GM19023 (cell line): ENCODE measurements around the gene HMGCL.
"Not testable (repeated sequence)": the region's sequence is repeated elsewhere in the genome, so short reads cannot be mapped to it uniquely, and the experiment has no call there.

Source experiments
- ATAC-seq: cut with Tn5 transposase; IDR thresholded peaks from one replicate; pipeline ENCODE4 v1.9.1; 2021; ENCODE audit warnings: mild to moderate bottlenecking, moderate library complexity; ENCODE audit not compliant: unreplicated experiment

HMGCL gene

DNA sequence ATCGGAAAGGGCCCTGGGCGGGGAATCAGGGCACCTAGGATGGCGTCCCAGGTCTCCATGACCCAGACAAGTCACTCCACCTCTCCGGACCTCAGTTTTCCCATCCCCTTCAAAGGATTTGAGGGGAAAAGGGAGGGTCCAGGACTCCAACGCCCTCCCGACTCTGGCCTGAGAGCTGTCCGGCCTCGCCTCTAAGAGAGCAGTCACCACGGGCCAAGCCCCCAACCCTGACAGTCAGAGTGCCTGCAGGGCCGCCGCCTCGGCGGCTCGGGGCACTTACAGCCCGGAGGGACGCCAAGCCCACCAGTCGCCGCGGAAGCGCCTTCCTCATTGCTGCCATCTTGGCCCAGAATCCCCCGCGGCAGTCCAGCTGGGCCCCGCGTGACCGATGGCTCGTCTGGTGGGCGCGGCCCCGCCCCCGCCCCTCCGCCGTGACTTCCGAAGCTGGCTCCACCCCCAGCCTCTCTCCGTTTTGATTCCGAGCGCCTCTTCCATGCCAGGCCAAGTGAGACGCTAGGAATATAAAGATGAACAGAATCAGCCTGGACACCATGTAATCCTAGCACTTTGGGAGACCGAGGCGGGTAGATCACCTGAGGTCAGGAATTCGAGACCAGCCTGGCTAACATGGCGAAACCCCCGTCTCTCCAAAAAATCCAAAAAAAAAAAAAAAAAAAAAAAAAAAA lies at the start of gene HMGCL:
Gene HMGCL, minus strand, starts transcription at position 354 of the 686 bp plus-strand sequence. Its CDS starts 14 bp downstream, at position 340.
- ATAC-seq, result peak; percentile 68

DNA sequence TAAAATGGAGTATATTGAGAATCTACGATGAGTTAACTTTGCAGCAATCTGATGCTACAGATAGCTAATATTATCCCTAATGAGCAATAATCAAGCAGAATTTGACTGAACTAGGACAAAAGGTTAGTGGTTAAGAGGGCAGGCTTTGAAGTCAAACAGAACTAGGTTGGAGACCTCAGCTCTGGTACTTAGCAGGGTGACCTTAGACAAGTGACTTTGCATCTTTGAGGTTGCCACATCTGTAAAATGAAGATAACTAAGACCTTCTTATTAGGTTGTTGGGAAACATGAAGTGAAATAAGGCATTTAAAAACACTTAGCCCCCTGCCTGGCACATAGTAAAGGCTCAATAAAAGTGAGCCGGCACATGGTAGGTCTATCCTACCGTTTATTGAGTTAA lies 47.2 kb upstream of the HMGCL start:
- ATAC-seq, result no peak

DNA sequence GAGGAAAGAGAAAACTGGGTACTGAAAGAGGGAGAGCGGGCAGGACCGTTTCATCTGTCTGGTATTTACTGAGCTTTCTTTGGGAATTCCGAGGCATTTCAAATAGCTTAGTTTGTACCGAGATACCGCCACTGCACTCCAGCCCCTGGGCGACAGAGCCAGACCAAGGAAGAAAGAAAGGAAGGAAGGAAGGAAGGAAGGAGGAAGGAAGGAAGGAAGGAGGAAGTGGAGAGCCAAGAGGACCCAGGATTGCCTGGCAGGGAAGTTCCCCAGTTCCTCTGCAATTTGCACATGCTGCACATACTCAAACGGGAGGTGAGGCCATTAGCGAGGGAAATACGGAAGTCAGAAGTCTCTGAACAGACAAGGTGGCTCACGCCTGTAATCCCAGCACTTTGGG lies 43.8 kb upstream of the HMGCL start:
- no peak for ATAC-seq

DNA sequence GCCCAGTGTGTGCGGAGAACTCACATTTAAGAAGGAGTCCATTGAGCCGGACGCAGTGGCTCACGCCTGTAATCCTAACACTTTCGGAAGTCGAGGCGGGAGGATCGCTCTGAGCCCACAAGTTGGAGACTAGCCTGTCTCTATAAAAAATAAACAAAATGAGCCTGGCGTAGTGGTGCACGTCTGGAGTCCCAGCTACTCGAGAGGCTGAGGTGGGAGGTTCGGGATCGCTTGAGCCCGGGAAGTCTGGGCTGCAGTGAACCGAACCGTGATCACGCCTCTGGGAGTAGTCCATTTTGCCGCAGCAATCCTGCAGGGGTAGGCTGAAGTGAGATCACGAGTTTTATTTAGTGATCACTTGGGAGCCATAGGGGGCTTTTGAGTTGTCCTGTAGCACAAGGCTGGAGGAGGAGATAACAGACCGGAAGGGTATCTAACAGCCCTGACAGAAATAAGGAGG lies 43.4 kb upstream of the HMGCL start:
- no peak for ATAC-seq

DNA sequence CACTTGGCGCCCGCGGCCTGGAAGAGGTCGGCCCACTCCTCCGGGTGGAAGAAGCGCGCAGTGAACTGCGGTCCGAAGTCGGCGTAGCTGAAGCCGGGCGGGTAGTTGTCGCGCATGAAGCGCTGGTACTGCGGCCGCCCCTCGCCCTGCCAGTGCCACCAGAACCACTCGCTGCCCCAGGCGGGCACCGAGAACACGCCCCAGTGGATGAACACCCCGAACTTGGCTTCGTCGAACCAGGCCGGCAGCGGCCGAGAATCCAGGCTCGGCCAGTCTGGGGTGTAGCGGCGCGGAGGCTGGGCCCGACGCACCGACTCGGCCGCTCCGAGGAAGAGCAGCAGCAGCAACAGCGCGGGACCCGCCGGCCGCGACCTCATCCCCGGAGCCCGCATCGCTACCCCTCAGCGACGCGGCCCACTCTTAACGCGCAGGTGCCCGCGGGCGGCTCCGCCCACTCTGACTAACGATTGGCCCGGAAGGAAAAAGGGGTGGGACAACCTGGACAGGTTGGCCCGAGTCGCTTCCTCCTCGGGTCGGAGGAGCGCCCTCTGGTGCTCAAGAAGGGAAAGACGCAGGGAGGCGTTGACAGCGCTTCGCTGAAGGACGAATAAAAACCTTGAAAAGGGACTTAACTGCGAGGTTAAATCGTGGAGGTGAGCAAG lies 42.8 kb upstream of the HMGCL start, which contains the start of gene FUCA1:
Gene FUCA1, minus strand, starts transcription at position 396 of the 662 bp plus-strand sequence. Its CDS starts 4 bp downstream, at position 392.
- peak; percentile 90 for ATAC-seq

DNA sequence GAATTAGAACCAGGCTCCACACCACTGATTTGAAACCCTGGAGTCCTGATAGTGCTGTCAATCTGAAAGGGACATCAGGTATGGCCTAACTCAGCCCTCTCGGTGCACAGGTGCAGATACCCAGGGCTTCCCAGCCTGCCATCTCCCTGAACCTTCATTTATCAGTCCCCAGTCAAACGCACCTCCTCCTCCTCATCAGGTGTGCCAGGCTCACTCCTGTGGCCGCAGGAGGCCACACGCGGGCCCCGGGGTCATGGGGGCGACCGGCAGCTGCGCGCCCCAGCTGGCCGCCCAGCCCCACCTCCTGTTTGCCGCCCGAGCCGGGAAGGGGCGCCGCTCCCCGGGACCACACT lies 42.3 kb upstream of the HMGCL start:
- ATAC-seq, result no peak

DNA sequence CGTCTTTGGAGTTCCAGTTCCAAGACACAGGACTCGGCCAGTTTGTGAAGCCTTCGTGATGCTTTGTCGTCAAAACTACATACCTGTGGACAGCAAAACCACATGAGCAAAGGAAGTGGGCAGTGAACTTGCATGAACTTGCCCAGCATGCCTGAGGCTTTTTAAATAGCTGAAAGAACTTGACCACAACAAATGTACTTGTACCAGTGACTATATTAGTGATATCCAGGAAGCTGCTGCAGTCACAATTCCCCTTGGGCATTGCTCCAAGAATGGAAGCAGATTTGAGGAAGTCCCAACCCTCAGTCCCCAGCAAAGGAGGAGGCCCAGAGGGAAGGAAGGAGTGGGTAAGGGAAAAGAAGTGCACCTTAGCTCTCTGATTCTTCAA lies 40.3 kb upstream of the HMGCL start:
- no peak for ATAC-seq

DNA sequence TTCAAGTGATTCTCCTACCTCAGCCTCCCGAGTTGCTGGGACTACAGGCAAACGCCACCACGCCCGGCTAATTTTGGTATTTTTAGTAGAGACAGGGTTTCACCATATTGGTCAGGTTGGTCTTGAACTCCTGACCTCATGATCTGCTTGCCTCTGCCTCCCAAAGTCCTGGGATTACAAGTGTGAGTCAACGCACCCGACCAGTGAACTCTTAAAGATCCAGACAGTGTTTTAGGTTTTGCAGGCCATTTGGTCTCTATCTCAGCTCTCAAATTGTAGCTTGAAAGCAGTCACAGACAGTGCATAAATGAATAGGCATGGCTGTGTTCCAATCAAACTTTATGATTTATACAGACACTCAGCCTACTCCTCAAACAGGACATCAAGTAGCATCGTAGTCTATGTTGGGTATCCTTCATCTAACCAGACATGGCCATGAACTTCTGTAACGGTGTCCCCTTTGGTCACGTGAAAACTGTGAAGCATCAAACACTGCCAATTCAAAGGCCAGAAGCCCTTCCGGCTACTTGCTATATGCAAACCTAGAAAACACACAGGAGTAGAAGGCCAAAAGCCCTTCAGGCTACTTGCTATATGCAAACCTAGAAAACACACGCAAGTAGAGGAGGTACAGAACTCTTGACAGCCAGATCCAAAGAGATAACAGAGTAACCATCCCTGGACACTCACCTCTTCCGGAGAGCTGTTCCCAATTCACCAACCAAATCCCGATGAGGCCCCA lies 39.7 kb upstream of the HMGCL start:
- ATAC-seq, result no peak

DNA sequence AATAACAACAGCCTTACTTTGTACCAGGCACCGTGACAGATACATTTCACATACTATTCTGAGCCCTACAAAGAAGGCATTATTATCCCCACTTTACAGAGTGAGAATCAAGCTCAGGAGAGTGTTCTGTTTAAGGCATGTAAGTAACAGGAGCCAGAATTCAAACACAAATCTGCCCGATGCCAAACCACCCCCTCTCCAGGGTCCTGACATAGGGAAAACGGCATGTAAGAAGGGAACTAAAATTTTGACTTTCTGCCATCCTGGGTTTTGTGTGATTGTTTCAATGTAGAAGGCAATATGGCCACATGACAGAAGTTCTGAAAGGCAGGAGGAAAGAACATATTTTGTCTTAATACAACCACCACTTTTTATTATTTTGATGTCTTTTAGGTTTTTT lies 37.4 kb upstream of the HMGCL start:
- ATAC-seq, result no peak

DNA sequence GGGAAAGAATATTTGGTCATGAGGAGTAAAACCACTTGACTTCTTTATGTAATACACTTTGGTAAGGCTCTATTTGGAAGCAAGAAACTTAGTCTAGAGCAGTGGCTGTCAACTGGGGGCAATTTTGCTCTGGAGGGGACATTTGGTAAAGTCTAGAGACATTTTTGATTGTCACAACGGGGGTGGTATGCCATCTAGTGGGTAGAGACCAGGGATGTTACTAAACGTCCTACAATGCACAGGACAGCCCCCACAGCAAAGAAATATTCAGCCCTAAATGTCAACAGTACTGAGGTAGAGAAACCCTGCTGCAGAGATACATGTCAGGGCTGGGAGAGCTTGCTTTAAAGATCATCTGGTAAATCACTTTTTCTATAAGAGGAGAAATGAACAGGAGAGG lies 29.3 kb upstream of the HMGCL start:
- no peak for ATAC-seq

DNA sequence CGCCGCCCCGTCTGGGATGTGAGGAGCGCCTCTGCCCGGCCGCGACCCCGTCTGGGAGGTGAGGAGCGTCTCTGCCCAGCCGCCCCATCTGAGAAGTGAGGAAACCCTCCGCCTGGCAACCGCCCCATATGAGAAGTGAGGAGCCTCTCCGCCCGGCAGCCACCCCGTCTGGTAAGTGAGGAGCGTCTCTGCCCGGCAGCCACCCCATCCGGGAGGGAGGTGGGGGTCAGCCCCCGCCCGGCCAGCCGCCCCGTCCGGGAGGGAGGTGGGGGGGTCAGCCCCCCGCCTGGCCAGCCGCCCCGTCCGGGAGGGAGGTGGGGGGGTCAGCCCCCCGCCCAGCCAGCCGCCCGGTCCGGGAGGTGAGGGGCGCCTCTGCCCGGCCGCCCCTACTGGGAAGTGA lies 27.9 kb upstream of the HMGCL start:
- not testable (repeated sequence) for ATAC-seq

DNA sequence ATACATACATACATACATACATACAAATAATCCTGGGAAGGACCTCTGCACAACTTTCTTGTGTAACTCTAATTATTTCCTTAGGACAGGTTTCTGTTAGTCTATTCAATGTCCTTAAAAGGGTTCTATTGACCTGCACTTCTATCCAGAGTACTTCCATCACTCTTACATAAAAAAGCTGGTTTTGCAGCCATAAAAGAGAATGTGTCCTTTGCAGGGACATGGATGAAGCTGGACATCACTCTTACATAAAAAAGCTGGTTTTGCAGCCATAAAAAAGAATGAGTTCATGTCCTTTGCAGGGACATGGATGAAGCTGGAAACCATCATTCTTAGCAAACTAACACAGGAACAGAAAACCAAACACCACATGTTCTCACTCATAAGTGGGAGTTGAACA lies 26.2 kb upstream of the HMGCL start:
- ATAC-seq, result not testable (repeated sequence)

DNA sequence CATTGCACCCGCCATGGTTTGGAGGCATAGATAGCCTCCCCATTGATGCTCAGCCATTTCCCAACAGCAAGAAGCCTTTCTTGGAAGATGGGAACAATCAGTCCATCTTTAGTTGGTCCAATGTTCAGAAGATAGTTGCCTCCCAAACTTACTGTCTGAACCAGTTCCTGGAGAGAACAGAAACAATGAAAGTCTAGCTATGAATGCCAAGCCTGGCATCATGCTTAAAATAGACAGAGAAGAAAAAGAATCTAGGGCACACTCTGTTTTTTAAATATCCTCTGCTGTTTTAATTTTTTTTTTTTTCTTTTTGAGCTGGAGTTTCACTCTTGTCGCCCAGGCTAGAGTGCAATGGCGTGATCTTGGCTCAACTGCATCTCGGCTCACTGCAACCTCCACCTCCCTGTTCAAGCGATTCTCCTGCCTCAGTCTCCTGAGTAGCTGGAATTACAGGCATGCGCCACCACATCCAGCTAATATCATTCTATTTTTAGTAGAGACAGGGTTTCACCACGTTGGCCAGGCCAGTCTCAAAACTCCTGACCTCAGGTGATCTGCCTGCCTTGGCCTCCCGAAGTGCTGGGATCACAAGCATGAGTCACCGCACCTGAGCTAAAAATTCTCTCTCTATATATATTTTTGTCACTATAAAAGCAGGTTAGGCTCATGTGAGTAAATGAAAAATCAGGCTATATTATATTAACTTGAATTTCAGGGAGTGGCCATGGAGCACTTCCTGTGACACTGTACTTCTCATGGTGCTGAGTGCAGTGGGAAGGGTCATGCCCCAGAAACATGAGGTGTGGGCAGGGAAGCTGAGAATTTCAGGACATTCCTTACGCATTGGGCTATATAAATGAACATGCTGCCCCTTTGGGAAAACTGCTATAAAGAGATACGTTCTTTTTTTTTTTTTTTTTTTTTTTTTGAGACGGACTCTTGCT lies 23.7 kb upstream of the HMGCL start:
- no peak for ATAC-seq

DNA sequence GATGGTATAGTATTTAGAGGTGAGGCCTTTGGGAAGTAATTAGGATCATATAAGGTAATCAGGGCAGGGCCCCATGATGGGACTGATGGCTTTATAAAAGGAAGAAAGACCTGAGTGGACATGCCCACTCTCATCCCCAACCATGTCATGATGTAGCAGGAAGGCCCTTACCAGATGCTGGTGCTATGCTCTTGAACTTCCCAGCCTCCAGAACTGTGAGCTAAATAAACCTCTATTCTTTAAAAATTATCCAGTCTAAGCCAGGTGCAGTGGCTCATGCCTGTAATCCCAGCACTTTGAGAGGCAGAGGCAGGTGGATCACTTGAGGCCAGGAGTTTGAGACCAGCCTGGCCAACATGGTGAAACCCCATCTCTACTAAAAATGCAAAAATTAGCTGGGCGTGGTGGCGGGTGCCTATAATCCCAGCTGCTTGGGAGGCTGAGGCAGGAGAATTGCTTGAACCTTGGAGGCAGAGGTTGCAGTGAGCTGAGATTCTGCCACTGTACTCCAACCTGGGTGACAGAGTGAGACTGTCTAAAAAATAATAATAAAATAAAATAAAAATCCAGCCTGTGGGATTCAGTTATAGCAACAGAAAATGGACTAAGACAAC lies 22.4 kb upstream of the HMGCL start:
- ATAC-seq, result not testable (repeated sequence)

DNA sequence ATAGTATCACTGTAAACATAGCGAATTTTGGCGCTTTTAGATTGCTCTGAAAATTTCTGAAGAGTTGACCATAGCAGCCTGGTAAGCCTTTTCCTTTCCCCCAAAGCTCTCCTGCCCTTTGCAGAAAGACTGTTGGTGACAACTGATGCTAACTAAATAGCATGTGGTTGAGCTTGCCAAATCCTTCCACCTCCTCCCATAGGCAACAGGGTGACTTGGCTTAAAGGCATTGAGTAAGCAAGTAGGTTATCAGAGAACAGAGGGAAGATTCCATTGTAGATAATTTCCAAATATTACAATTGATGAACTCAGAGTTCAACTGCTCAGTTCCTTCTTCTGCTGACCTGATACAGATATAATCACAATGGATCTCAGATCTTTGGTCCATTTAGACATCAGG lies 19.9 kb upstream of the HMGCL start:
- ATAC-seq, result no peak

DNA sequence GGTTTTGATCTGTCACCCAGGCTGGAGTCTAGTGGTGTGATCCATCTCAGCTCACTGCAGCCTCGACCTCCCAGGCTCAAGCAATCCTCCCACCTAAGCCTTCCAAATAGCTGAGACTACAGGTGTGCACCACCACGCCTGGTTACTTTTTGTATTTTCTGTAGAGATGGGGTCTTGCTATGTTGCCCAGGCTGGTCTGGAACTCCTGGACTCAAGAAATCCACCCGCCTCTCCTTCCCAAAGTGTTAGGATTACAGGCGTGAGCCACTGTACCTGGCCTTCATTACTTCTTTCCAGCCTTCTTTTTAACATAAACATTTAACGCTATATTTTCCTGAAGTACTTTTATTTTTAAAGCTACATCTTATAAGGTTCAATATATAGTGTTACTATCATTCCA lies 18.4 kb upstream of the HMGCL start:
- ATAC-seq, result no peak

DNA sequence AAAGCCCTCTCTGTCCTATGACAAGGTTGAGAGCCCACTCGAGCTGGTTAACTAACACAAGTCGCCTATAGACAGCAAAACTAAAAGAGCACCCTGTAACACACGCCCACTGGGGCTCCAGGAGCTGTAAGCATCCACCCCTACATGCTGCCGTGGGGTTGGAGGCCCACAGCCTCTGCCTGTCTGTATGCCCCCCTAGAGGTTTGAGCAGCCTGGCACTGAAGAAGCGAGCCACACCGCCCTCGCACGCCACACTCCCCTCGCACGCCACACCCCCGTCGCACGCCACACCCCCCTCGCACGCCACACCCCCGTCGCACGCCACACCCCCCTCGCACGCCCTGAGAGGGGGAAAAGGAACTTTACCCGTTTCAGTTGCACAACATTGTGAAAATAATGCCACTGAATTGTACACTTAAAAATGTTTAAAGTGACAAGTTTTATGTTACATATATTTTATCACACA lies 13.2 kb upstream of the HMGCL start:
- ATAC-seq, result peak; percentile 63

DNA sequence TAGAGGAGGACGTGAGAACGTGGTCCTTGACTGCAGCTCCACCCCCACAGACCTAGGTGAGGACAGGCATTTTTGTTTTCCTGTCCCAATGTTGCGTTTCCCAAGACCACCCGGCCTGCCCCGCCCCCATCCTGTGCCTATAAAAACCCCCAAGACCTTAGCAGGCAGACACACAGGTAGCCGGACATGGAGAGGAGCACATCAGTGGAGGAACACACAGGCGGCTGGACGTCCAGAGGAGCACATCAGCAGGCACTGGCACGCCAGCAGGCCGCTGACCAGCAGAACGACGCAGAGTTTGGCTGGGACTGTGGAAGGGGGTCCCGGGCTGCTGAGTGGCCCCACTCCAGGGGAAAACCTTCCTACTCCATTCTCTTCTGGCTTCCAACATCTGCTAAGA lies 12.7 kb upstream of the HMGCL start:
- no peak for ATAC-seq

DNA sequence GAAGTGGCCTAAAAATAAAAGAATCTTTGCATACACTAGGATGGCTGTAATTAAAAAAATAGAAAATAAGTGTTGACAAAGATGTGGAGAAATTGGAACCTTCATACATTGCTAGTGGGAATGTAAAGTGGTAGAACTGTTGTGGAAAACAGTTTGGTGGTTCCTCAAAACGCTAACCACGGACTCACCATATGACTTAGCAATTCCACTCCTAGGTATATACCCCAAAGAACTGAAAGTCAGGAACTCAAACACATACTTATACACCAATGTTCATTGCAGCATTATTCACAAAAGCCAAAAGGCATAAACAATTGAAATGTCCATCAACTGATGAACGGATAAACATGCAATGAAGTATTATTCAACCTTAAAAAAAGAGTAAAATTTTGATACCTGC lies 10.8 kb upstream of the HMGCL start:
- no peak for ATAC-seq

DNA sequence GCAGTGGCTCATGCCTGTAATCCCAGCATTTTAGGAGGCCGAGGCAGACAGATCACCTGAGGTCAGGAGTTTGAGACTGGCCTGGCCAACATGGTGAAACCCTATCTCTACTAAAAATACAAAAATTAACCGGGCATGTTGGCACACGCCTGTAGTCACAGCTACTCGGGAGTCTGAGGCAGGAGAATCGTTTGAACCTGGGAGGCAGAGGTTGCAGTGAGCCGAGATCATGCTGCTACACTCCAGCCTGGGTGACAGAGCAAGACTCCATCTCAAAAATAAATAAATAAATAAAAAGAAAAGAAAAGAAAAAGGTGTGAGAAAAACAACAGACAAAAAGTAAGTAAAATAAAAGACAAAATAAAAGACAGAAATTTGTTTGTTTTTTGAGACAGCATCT lies 8.9 kb upstream of the HMGCL start:
- ATAC-seq, result not testable (repeated sequence)
